IMR-90 (cell line): ENCODE measurements around the gene SLFN12. TPM values are rescaled to one million over a fixed set of nuclear protein-coding genes. Genes with fewer than 3 reads are reported as not detected.

Experiments used
- ATAC-seq: fragments of 200-7000 bp; cut with Tn5 transposase; 2 replicates; pipeline ENCODE4 v1.9.1; 2020; ENCODE audit warnings: low read depth, mild to moderate bottlenecking, moderate library complexity
- BruUV-seq: library from RNA; stranded (reverse); fragments of 400-500 nt; replicated peaks from 2 replicates; lab custom pipeline; 2021; lab: Mats Ljungman, UMichigan
- CTCF ChIA-PET: fragments of 300-600 bp; formaldehyde crosslinking; extraction: SDS; loops from one replicate; lab custom pipeline; 2021; ENCODE audit warnings: antibody characterized with exemption; lab: Yijun Ruan, JAX
- POLR2A ChIA-PET: fragments of 300-600 bp; sonication (Branson Sonifier 250); formaldehyde crosslinking; loops from one replicate; lab custom pipeline; 2022; ENCODE audit warnings: antibody characterized with exemption; ENCODE audit not compliant: unreplicated experiment; lab: Charles Lee
- DNase-seq: peaks from one replicate; pipeline ENCODE4 v3.0.0; 2013
- H2AFZ ChIP-seq: replicated peaks from 2 replicates; pipeline ENCODE3; 2013; ENCODE audit warnings: low read length, mild to moderate bottlenecking; ENCODE audit not compliant: poor library complexity
- H2AK5ac ChIP-seq: 2 replicates; pipeline ENCODE4 v1.6.1; 2013; ENCODE audit warnings: low read depth, low read length, inconsistent platforms
- H2AK9ac ChIP-seq: replicated peaks from 2 replicates; pipeline ENCODE3; 2013; ENCODE audit warnings: mild to moderate bottlenecking, low read depth, low read length, moderate library complexity; ENCODE audit not compliant: poor library complexity
- H2BK120ac ChIP-seq: 2 replicates; pipeline ENCODE4 v1.6.1; 2013; ENCODE audit warnings: low read depth, low read length, inconsistent platforms
- H2BK15ac ChIP-seq: 3 replicates; pipeline ENCODE4 v1.6.1; 2013; ENCODE audit warnings: low read depth, low read length, inconsistent platforms
- H2BK20ac ChIP-seq: 2 replicates; pipeline ENCODE4 v1.6.1; 2013; ENCODE audit warnings: low read depth, mild to moderate bottlenecking, inconsistent platforms, low read length, moderate library complexity
- H2BK5ac ChIP-seq: 2 replicates; pipeline ENCODE4 v1.6.1; 2013; ENCODE audit warnings: mild to moderate bottlenecking, low read depth, low read length, inconsistent platforms; ENCODE audit not compliant: poor library complexity, severe bottlenecking
- H3K14ac ChIP-seq: replicated peaks from 2 replicates; pipeline ENCODE4 v1.6.1; 2013; ENCODE audit warnings: low read depth, low read length, inconsistent platforms
- H3K18ac ChIP-seq: 2 replicates; pipeline ENCODE4 v1.6.1; 2013; ENCODE audit warnings: low read depth, low read length, control low read depth
- H3K23ac ChIP-seq: 2 replicates; pipeline ENCODE4 v1.6.1; 2013; ENCODE audit warnings: low read depth, low read length, inconsistent platforms
- H3K27ac ChIP-seq: 2 replicates; pipeline ENCODE4 v1.5.1; 2013; ENCODE audit warnings: mild to moderate bottlenecking, control low read depth, low read length; ENCODE audit not compliant: insufficient read depth
- H3K27me3 ChIP-seq: 2 replicates; pipeline ENCODE4 v1.6.1; 2013; ENCODE audit warnings: low read length; ENCODE audit not compliant: control insufficient read depth, insufficient read depth
- H3K36me3 ChIP-seq: 2 replicates; pipeline ENCODE4 v1.6.1; 2013; ENCODE audit warnings: low read length, mixed read lengths; ENCODE audit not compliant: control insufficient read depth, insufficient read depth
- H3K4ac ChIP-seq: 2 replicates; pipeline ENCODE4 v1.6.1; 2013; ENCODE audit warnings: low read depth, low read length, inconsistent platforms
- H3K4me1 ChIP-seq: 2 replicates; pipeline ENCODE4 v1.6.1; 2013; ENCODE audit warnings: low read length, mixed read lengths; ENCODE audit not compliant: control insufficient read depth, insufficient read depth
- H3K4me2 ChIP-seq: 2 replicates; pipeline ENCODE4 v1.6.1; 2013; ENCODE audit warnings: low read depth, mild to moderate bottlenecking, control low read depth, low read length, moderate library complexity
- H3K4me3 ChIP-seq: 2 replicates; pipeline ENCODE4 v1.5.1; 2013; ENCODE audit warnings: low read depth, mild to moderate bottlenecking, control low read depth, low read length, moderate library complexity; ENCODE audit not compliant: insufficient read depth
- H3K56ac ChIP-seq: 2 replicates; pipeline ENCODE4 v1.6.1; 2013; ENCODE audit warnings: low read length, inconsistent platforms; ENCODE audit not compliant: insufficient read depth; ENCODE audit errors: extremely low read depth
- H3K79me1 ChIP-seq, 2 experiments: 2 replicates each; pipeline ENCODE4 v1.6.1; 2013; ENCODE audit warnings: low read length in 2 of 2, inconsistent platforms in 1 of 2, low read depth in 1 of 2
- H3K9ac ChIP-seq: 2 replicates; pipeline ENCODE4 v1.6.1; 2013; ENCODE audit warnings: low read depth, low read length, control low read depth
- H3K9me1 ChIP-seq: 2 replicates; pipeline ENCODE4 v1.6.1; 2013; ENCODE audit warnings: low read length, inconsistent platforms; ENCODE audit not compliant: insufficient read depth
- H3K9me3 ChIP-seq: 2 replicates; pipeline ENCODE4 v1.6.1; 2013; ENCODE audit warnings: low read length; ENCODE audit not compliant: control insufficient read depth, insufficient read depth
- H4K20me1 ChIP-seq: 2 replicates; pipeline ENCODE4 v1.6.1; 2013; ENCODE audit warnings: low read length, inconsistent platforms; ENCODE audit not compliant: insufficient read depth
- H4K5ac ChIP-seq: 2 replicates; pipeline ENCODE4 v1.6.1; 2013; ENCODE audit warnings: mild to moderate bottlenecking, low read depth, low read length, control low read depth
- H4K8ac ChIP-seq, 2 experiments: 2 replicates each; pipeline ENCODE4 v1.6.1; 2013; ENCODE audit warnings: low read depth in 2 of 2, low read length in 2 of 2, control low read depth in 1 of 2, inconsistent platforms in 1 of 2
- H4K91ac ChIP-seq: 2 replicates; pipeline ENCODE4 v1.6.1; 2013; ENCODE audit warnings: low read depth, low read length, inconsistent platforms; ENCODE audit not compliant: insufficient read depth
- BHLHE40 ChIP-seq: fragments of 150-350 bp; IDR thresholded peaks from 2 replicates; pipeline ENCODE4 v1.6.1; 2016; ENCODE audit warnings: mild to moderate bottlenecking, low read depth, low read length
- CEBPB ChIP-seq: IDR thresholded peaks from 2 replicates; pipeline ENCODE4 v1.6.1; 2012; ENCODE audit warnings: low read depth, low read length, improper control_type of control experiment
- CHD1 ChIP-seq: IDR thresholded peaks from 2 replicates; pipeline ENCODE4 v1.6.1; 2012; ENCODE audit warnings: low read depth, low read length, improper control_type of control experiment
- FOS ChIP-seq: fragments of 150-350 bp; IDR thresholded peaks from 2 replicates; pipeline ENCODE4 v1.6.1; 2016; ENCODE audit warnings: low read depth, low read length
- MAFK ChIP-seq: IDR thresholded peaks from 2 replicates; pipeline ENCODE4 v1.6.1; 2012; ENCODE audit warnings: low read depth, low read length, improper control_type of control experiment
- MAZ ChIP-seq: IDR thresholded peaks from 2 replicates; pipeline ENCODE4 v1.6.1; 2012; ENCODE audit warnings: low read depth, mild to moderate bottlenecking, low read length, improper control_type of control experiment, moderate library complexity, borderline replicate concordance
- MXI1 ChIP-seq: IDR thresholded peaks from 2 replicates; pipeline ENCODE4 v1.6.1; 2012; ENCODE audit warnings: low read depth, mild to moderate bottlenecking, low read length, moderate library complexity, borderline replicate concordance
- NFE2L2 ChIP-seq: fragments of 150-350 bp; IDR thresholded peaks from 2 replicates; pipeline ENCODE4 v1.6.1; 2016; ENCODE audit warnings: low read depth, mild to moderate bottlenecking, low read length
- POLR2A ChIP-seq: IDR thresholded peaks from 2 replicates; pipeline ENCODE4 v1.6.1; 2012; ENCODE audit warnings: mild to moderate bottlenecking, low read depth, low read length
- RAD21 ChIP-seq: IDR thresholded peaks from 2 replicates; pipeline ENCODE4 v1.6.1; 2012; ENCODE audit warnings: low read length, improper control_type of control experiment
- RCOR1 ChIP-seq: IDR thresholded peaks from 2 replicates; pipeline ENCODE4 v1.6.1; 2012; ENCODE audit warnings: mild to moderate bottlenecking, low read length, improper control_type of control experiment; ENCODE audit not compliant: insufficient replicate concordance
- RFX5 ChIP-seq: IDR thresholded peaks from 2 replicates; pipeline ENCODE4 v1.8.0; 2012; ENCODE audit warnings: low read depth, mild to moderate bottlenecking, low read length, moderate library complexity
- SMC3 ChIP-seq: fragments of 150-350 bp; IDR thresholded peaks from 2 replicates; pipeline ENCODE4 v1.6.1; 2016; ENCODE audit warnings: low read depth, mild to moderate bottlenecking, antibody characterized with exemption, low read length, moderate library complexity
- USF2 ChIP-seq: fragments of 150-350 bp; IDR thresholded peaks from 2 replicates; pipeline ENCODE4 v1.6.1; 2017; ENCODE audit warnings: mild to moderate bottlenecking, antibody characterized with exemption, low read length, low read depth
- WGBS, 2 experiments: methylation state at CpG; one replicate each; pipeline versions ENCODE4 v1.1.5 to v1.1.7; 2013; ENCODE audit warnings: missing lambda C conversion rate in 2 of 2; ENCODE audit not compliant: insufficient read length in 1 of 2; ENCODE audit errors: extremely low coverage in 2 of 2; 5-methylcytosine and 5-hydroxymethylcytosine counted together
- dilution Hi-C: fragments of 300-500 bp; cut with HindIII; formaldehyde crosslinking; loops from one replicate; pipeline ENCODE4 v1.14.3; 2018; ENCODE audit warnings: low sequenced_read_pairs; ENCODE audit not compliant: unreplicated experiment
- in situ Hi-C: fragments of 300-500 bp; cut with MboI; formaldehyde crosslinking; loops from 3 replicates; pipeline ENCODE4 v1.14.3; 2019; ENCODE audit warnings: low sequenced_read_pairs, inconsistent platforms, mixed read lengths
- intact Hi-C: fragments of 100-400 bp; cut with micrococcal nuclease; formaldehyde crosslinking; loops from 2 replicates; pipeline ENCODE4 v1.10.0; 2022
- polyA plus RNA-seq, 3 experiments: library from polyadenylated mRNA; depleted of rRNA; stranded (reverse); fragments of >200 nt; gene quantifications; 2 replicates each; pipeline ENCODE4 v1.2.3, GENCODE V29; 2012; ENCODE audit warnings: low replicate concordance in 1 of 3
- total RNA-seq: library from RNA; depleted of rRNA; stranded (reverse); fragments of >200 nt; gene quantifications from 2 replicates; pipeline ENCODE4 v1.2.3, GENCODE V29; 2012
- TF ChIP-seq, protein P1 (sequence below): fragments of 150-350 bp; IDR thresholded peaks from 2 replicates; pipeline ENCODE4 v1.6.1; 2016; ENCODE audit warnings: low read depth, mild to moderate bottlenecking, low read length, moderate library complexity, borderline replicate concordance
- TF ChIP-seq, protein P2 (sequence below): conservative IDR thresholded peaks from 2 replicates; pipeline ENCODE4 v1.5.1; 2012; ENCODE audit warnings: mild to moderate bottlenecking, low read depth, low read length, improper control_type of control experiment

SLFN12 gene
- total and polyA plus RNA-seq, 2 of the 4 experiments (the other 2 are of a cell fraction), result 16.6 to 38.9 TPM

- no peak overlapping the region for H2AK9ac ChIP-seq
- no CpG with 5 or more reads among the region's 3 CpGs for WGBS, 2 experiments
- H4K5ac ChIP-seq, result no peak overlapping the region
- no peak for TF ChIP-seq FOS
- TF ChIP-seq MXI1, result no peak
- no peak for TF ChIP-seq CEBPB
- TF ChIP-seq, protein P1, sequence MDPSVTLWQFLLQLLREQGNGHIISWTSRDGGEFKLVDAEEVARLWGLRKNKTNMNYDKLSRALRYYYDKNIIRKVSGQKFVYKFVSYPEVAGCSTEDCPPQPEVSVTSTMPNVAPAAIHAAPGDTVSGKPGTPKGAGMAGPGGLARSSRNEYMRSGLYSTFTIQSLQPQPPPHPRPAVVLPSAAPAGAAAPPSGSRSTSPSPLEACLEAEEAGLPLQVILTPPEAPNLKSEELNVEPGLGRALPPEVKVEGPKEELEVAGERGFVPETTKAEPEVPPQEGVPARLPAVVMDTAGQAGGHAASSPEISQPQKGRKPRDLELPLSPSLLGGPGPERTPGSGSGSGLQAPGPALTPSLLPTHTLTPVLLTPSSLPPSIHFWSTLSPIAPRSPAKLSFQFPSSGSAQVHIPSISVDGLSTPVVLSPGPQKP, result no peak
- no peak for TF ChIP-seq RFX5
- no peak for TF ChIP-seq USF2
- TF ChIP-seq MAFK, result no peak
- TF ChIP-seq POLR2A, result no peak
- no peak for TF ChIP-seq MAZ
- TF ChIP-seq BHLHE40, result no peak
- TF ChIP-seq RCOR1, result no peak
- TF ChIP-seq NFE2L2, result no peak
- TF ChIP-seq, protein P2, sequence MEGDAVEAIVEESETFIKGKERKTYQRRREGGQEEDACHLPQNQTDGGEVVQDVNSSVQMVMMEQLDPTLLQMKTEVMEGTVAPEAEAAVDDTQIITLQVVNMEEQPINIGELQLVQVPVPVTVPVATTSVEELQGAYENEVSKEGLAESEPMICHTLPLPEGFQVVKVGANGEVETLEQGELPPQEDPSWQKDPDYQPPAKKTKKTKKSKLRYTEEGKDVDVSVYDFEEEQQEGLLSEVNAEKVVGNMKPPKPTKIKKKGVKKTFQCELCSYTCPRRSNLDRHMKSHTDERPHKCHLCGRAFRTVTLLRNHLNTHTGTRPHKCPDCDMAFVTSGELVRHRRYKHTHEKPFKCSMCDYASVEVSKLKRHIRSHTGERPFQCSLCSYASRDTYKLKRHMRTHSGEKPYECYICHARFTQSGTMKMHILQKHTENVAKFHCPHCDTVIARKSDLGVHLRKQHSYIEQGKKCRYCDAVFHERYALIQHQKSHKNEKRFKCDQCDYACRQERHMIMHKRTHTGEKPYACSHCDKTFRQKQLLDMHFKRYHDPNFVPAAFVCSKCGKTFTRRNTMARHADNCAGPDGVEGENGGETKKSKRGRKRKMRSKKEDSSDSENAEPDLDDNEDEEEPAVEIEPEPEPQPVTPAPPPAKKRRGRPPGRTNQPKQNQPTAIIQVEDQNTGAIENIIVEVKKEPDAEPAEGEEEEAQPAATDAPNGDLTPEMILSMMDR, result no peak
- no peak for TF ChIP-seq SMC3
- no peak for TF ChIP-seq CHD1
- no peak for TF ChIP-seq RAD21
- no peaks in the 10 kb centered on the region for H3K79me1 ChIP-seq
- no peak overlapping the region for H2AK5ac ChIP-seq
- H2AFZ ChIP-seq, result no peak overlapping the region
- dilution Hi-C loops (no loop called here), intact Hi-C loops (no loop called here), in situ Hi-C loops (no loop called here)
- no peaks in the 10 kb centered on the region for H3K9me1 ChIP-seq
- no peak overlapping the region for H4K8ac ChIP-seq
- no peak overlapping the region for H3K4me2 ChIP-seq
- no peak overlapping the region for H3K4me3 ChIP-seq
- no peak overlapping the region for H3K4ac ChIP-seq
- no peaks in the 10 kb centered on the region for H3K9me3 ChIP-seq
- H3K14ac ChIP-seq, result no peak overlapping the region
- CTCF ChIA-PET, result no interaction called here
- H3K4me1 ChIP-seq, result no peaks in the 10 kb centered on the region
- POLR2A ChIA-PET, result no interaction called here
- H3K23ac ChIP-seq, result no peak overlapping the region
- H4K91ac ChIP-seq, result no peak overlapping the region
- no peak overlapping the region for H3K9ac ChIP-seq
- no peaks in the 10 kb centered on the region for H3K27me3 ChIP-seq
- no peak overlapping the region for H3K18ac ChIP-seq
- H2BK120ac ChIP-seq, result no peak overlapping the region
- no peaks in the 10 kb centered on the region for H3K36me3 ChIP-seq
- no peak overlapping the region for H3K56ac ChIP-seq
- DNase-seq (no peak), ATAC-seq (no peak)
- no peak overlapping the region for H2BK20ac ChIP-seq
- no peak overlapping the region for H3K27ac ChIP-seq
- no peaks in the 10 kb centered on the region for H4K20me1 ChIP-seq
- H2BK5ac ChIP-seq, result no peak overlapping the region
- no peak overlapping the region for H2BK15ac ChIP-seq
- BruUV-seq, result no TSS peak
Observed at GRCh38 chr17:35377706-35378105, 54.6 kb downstream of the SLFN12 start.
